Mesendoderm (in vitro differentiated cells): ENCODE data around the gene EIF4G3.
A peak's percentile ranks its signal among the peaks of the same experiment; 100 is the strongest.

Experiments
- DNase-seq: peaks from one replicate; pipeline ENCODE4 v3.0.0; 2013
- H2AK5ac ChIP-seq: 2 replicates; pipeline ENCODE4 v1.6.1; 2013; ENCODE audit warnings: low read length, inconsistent platforms
- H2BK120ac ChIP-seq: 2 replicates; pipeline ENCODE4 v1.6.1; 2013; ENCODE audit warnings: low read depth, mild to moderate bottlenecking, low read length, moderate library complexity, mixed read lengths
- H2BK15ac ChIP-seq: replicated peaks from 2 replicates; pipeline ENCODE4 v1.6.1; 2013; ENCODE audit warnings: low read depth, mild to moderate bottlenecking, moderate library complexity
- H2BK5ac ChIP-seq: 2 replicates; pipeline ENCODE4 v1.6.1; 2013; ENCODE audit warnings: low read length, inconsistent platforms
- H3K18ac ChIP-seq: 2 replicates; pipeline ENCODE4 v1.6.1; 2013; ENCODE audit warnings: mild to moderate bottlenecking, low read length, mixed read lengths
- H3K23ac ChIP-seq: one replicate; pipeline ENCODE4 v1.6.1; 2013; ENCODE audit warnings: low read length
- H3K27ac ChIP-seq: 2 replicates; pipeline ENCODE4 v1.5.1; 2013; ENCODE audit warnings: low read depth, mild to moderate bottlenecking, inconsistent platforms, low read length, moderate library complexity
- H3K27me3 ChIP-seq: 2 replicates; pipeline ENCODE4 v1.6.1; 2013; ENCODE audit warnings: low read length, control low read depth, mild to moderate bottlenecking, inconsistent platforms; ENCODE audit not compliant: insufficient read depth, poor library complexity
- H3K36me3 ChIP-seq: 2 replicates; pipeline ENCODE4 v1.6.1; 2013; ENCODE audit warnings: low read length, inconsistent platforms; ENCODE audit not compliant: control insufficient read depth, insufficient read depth
- H3K4ac ChIP-seq: one replicate; pipeline ENCODE4 v1.6.1; 2013; ENCODE audit warnings: low read depth, mild to moderate bottlenecking, low read length, moderate library complexity
- H3K4me1 ChIP-seq: 2 replicates; pipeline ENCODE4 v1.6.1; 2013; ENCODE audit warnings: low read depth, low read length, inconsistent platforms; ENCODE audit not compliant: control insufficient read depth
- H3K4me2 ChIP-seq: 2 replicates; pipeline ENCODE4 v1.6.1; 2013; ENCODE audit warnings: low read length
- H3K4me3 ChIP-seq: 2 replicates; pipeline ENCODE4 v1.5.1; 2013; ENCODE audit warnings: mild to moderate bottlenecking, low read length
- H3K56ac ChIP-seq: one replicate; pipeline ENCODE4 v1.6.1; 2013; ENCODE audit warnings: low read length
- H3K79me1 ChIP-seq: 2 replicates; pipeline ENCODE4 v1.6.1; 2013; ENCODE audit warnings: low read length, inconsistent platforms
- H3K79me2 ChIP-seq: 2 replicates; pipeline ENCODE4 v1.6.1; 2013; ENCODE audit warnings: mild to moderate bottlenecking, low read length; ENCODE audit not compliant: control insufficient read depth, insufficient read depth
- H3K9ac ChIP-seq: 2 replicates; pipeline ENCODE4 v1.6.1; 2013; ENCODE audit warnings: low read length, inconsistent platforms
- H4K5ac ChIP-seq: one replicate; pipeline ENCODE4 v1.6.1; 2013; ENCODE audit warnings: low read length
- H4K8ac ChIP-seq: one replicate; pipeline ENCODE4 v1.6.1; 2013; ENCODE audit warnings: low read depth, mild to moderate bottlenecking, control low read depth, low read length, moderate library complexity
- WGBS: extraction: QIAGEN DNeasy Blood & Tissue Kit; methylation state at CpG from one replicate; pipeline ENCODE4 v1.1.7; 2013; ENCODE audit warnings: low lambda C conversion rate, missing lambda C conversion rate; ENCODE audit not compliant: insufficient coverage; ENCODE audit errors: extremely low coverage; 5-methylcytosine and 5-hydroxymethylcytosine counted together

The EIF4G3 gene

DNA sequence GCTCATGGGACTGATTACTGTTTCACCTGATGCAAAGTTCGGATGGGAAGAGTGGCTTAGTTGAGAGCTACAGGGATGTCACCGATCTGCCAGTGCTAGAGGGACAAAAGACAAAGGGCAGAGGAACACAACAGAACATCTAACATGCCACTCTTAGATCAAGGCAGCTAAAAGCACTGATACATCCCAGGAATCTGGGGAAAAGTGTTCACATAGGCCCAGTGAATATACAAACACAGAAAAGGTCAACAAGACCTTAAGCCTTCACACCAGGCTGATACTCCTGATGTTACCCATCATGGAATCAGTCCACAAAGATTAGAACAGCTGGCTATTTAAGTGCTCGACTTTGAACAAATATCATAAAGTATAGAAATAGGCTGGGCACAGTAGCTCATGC, 163.2 kb downstream of the EIF4G3 start:
- peak; percentile 5 for DNase-seq
- Histone ChIP-seq H3K9ac (no peak overlapping the region), H2BK15ac (no peak overlapping the region), H3K79me2 (peaks cover 11% of the 10 kb centered on the region), H3K23ac (peak overlapping the region; percentile 74), H3K4me3 (no peak overlapping the region), H3K56ac (no peak overlapping the region), H3K4ac (no peak overlapping the region), H3K4me1 (peaks cover 2% of the 10 kb centered on the region), H4K8ac (peak overlapping the region; percentile 56), H3K36me3 (no peaks in the 10 kb centered on the region), H3K4me2 (no peak overlapping the region), H3K27ac (no peak overlapping the region), H2BK120ac (no peak overlapping the region), H3K18ac (no peak overlapping the region), H2AK5ac (no peak overlapping the region), H4K5ac (no peak overlapping the region), H3K79me1 (peaks cover 13% of the 10 kb centered on the region), H3K27me3 (no peaks in the 10 kb centered on the region), H2BK5ac (no peak overlapping the region)
- whole genome bisulfite sequencing = no CpG with 5 or more reads among the region's 3 CpGs

DNA sequence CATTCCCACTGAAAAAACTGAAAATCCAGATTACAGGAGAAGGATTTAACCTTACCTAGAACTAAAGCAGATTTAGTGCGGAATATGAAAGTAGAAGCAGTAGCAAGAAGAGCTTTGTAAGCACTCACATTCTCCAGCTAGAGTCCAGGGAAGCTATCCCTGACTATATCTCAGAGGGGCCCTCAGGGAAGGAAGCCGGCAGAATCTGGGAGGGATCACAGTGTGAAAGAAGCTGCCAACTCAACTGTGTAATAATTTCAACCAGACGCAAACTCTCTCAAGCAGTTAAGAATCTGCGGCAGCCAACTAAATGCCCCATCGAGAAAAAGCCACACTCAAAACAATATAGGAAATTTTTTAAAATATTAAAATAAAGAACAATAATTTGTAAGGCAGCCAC, 163.8 kb downstream of the EIF4G3 start:
- H3K18ac ChIP-seq = no peak overlapping the region
- no peak overlapping the region for H4K5ac ChIP-seq
- no peaks in the 10 kb centered on the region for H3K27me3 ChIP-seq
- no CpG with 5 or more reads among the region's 5 CpGs for WGBS
- peak; percentile 32 for DNase-seq
- H3K4me2 ChIP-seq = no peak overlapping the region
- H3K27ac ChIP-seq = no peak overlapping the region
- peaks cover 13% of the 10 kb centered on the region for H3K79me1 ChIP-seq
- no peak overlapping the region for H3K9ac ChIP-seq
- no peak overlapping the region for H4K8ac ChIP-seq
- no peak overlapping the region for H3K23ac ChIP-seq
- H2BK15ac ChIP-seq = no peak overlapping the region
- H3K56ac ChIP-seq = no peak overlapping the region
- no peak overlapping the region for H2BK120ac ChIP-seq
- H2AK5ac ChIP-seq = no peak overlapping the region
- H3K4me3 ChIP-seq = no peak overlapping the region
- H3K4me1 ChIP-seq = peaks cover 2% of the 10 kb centered on the region
- no peak overlapping the region for H2BK5ac ChIP-seq
- no peak overlapping the region for H3K4ac ChIP-seq
- H3K36me3 ChIP-seq = no peaks in the 10 kb centered on the region
- H3K79me2 ChIP-seq = peaks cover 10% of the 10 kb centered on the region

DNA sequence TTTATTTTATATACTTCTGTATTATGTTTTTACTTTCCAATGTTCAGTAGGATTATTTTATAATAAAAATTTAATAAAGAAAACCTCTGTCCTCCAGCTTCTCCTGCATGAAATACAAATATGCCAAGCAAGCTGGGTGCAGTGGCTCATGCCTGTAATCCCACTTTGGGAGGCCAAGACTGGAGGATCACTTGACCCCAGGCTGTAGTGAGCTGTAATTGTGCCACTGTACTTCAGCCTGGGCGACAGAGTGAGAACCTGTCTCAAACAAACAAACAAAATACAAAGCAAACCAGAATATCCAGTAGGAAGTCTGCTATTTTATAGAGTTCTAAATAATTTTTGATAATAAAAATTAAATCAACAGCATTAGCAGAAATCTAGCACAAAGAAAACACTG, 168.8 kb downstream of the EIF4G3 start:
- Histone ChIP-seq H3K4me2 (no peak overlapping the region), H3K23ac (no peak overlapping the region), H3K79me1 (peaks cover 9% of the 10 kb centered on the region), H2BK15ac (no peak overlapping the region), H3K36me3 (no peaks in the 10 kb centered on the region), H4K8ac (no peak overlapping the region), H3K56ac (no peak overlapping the region), H2AK5ac (no peak overlapping the region), H3K27ac (no peak overlapping the region), H4K5ac (no peak overlapping the region), H3K79me2 (peaks cover 7% of the 10 kb centered on the region), H2BK5ac (no peak overlapping the region), H3K4ac (no peak overlapping the region), H3K27me3 (no peaks in the 10 kb centered on the region), H3K4me1 (peaks cover 2% of the 10 kb centered on the region), H3K18ac (no peak overlapping the region), H2BK120ac (no peak overlapping the region), H3K9ac (no peak overlapping the region), H3K4me3 (no peak overlapping the region)
- no peak for DNase-seq
- no CpG with 5 or more reads among the region's 1 CpG for WGBS

DNA sequence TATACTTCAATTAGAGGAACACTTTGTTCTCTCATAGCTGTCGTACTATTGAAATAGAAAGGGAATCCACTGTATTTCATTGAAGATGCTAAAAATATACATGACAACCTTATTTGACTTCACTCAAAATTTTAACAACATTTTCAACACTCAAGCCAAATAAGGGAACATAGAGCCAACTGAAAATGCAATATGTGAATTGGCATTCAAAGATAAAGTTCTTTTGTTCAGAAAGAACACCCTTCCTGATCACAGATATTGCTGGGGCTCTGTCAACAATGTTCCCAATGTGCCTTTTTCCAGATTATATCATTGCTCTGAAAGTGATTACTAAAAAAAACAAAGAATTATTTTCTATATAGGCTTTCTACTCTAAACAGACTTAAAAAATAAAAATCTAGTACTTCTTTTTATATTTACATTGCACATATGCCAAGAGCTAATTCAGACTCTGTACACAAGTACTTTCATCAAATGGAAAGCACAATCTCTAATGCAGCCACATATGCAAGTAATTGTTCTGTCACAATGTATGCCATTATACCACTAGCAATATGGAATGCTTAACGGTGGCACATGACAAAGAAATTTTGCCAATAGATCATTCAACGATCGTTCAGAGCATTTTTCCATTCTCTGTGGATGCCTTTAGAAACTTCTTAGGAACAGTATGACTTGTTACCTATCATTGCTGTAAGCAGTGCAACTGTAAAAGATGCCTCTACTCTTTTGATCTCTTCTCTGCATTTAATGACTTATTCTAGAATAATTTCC, 171.0 kb downstream of the EIF4G3 start:
- H2AK5ac ChIP-seq = no peak overlapping the region
- H3K23ac ChIP-seq = no peak overlapping the region
- H3K36me3 ChIP-seq = no peaks in the 10 kb centered on the region
- no peak overlapping the region for H3K27ac ChIP-seq
- H2BK120ac ChIP-seq = no peak overlapping the region
- no peaks in the 10 kb centered on the region for H3K27me3 ChIP-seq
- no peaks in the 10 kb centered on the region for H3K4me1 ChIP-seq
- no peak overlapping the region for H3K4me2 ChIP-seq
- H4K5ac ChIP-seq = no peak overlapping the region
- no peak overlapping the region for H2BK5ac ChIP-seq
- no peak overlapping the region for H3K9ac ChIP-seq
- H2BK15ac ChIP-seq = no peak overlapping the region
- no peak overlapping the region for H3K4ac ChIP-seq
- no CpG with 5 or more reads among the region's 4 CpGs for WGBS
- H3K18ac ChIP-seq = no peak overlapping the region
- no peak for DNase-seq
- H4K8ac ChIP-seq = no peak overlapping the region
- no peak overlapping the region for H3K56ac ChIP-seq
- H3K4me3 ChIP-seq = no peak overlapping the region
- peaks cover 1% of the 10 kb centered on the region for H3K79me2 ChIP-seq
- peaks cover 4% of the 10 kb centered on the region for H3K79me1 ChIP-seq

DNA sequence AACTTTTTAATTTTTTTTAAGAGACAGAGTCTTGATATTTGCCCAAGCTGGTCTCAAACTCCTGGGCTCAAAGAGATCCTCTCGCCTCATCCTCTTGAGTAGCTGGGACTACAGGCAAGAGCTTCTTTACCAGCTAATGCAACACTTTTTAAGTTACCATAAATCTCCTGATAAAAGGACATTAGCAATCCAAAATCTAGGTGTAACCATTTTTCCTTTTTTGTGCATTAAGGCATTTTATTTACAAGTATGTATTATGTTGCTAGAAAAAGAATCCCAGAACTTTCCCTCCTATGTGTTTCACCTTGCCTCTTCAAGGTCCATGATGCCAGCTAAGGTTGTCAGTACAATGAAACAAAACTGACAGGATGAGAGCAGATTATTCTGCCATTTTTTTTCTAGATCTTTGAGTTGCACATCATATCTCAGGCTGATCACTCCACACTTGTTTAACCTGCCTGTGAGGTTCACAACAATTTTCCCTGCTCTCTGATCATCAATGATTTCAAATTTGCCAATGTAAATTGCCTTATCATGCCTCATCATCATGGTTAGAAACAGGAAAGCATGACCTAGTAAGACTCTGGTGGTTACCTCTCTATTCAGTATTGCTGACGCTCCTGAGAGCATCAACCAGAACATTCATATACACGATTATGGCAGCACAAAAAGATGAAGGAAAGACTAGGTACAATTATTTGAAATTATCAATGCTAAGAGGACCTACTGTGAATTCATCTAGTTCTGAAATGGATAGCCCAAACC, 173.2 kb downstream of the EIF4G3 start:
- Histone ChIP-seq H3K27ac (no peak overlapping the region), H4K8ac (no peak overlapping the region), H3K79me2 (no peaks in the 10 kb centered on the region), H2BK15ac (no peak overlapping the region), H3K4ac (no peak overlapping the region), H4K5ac (no peak overlapping the region), H2BK120ac (no peak overlapping the region), H3K18ac (no peak overlapping the region), H3K23ac (no peak overlapping the region), H3K79me1 (peaks cover 3% of the 10 kb centered on the region), H2AK5ac (no peak overlapping the region), H3K56ac (no peak overlapping the region), H3K36me3 (no peaks in the 10 kb centered on the region), H3K4me3 (no peak overlapping the region), H3K9ac (no peak overlapping the region), H3K27me3 (no peaks in the 10 kb centered on the region), H3K4me2 (no peak overlapping the region), H3K4me1 (no peaks in the 10 kb centered on the region), H2BK5ac (no peak overlapping the region)
- DNase-seq = no peak
- no CpG with 5 or more reads among the region's 3 CpGs for WGBS
